Fibroblast of lung (primary cell): ENCODE measurements around the gene PACS2.

Source experiments
- EZH2 ChIP-seq: IDR thresholded peaks from 2 replicates; pipeline ENCODE4 v1.5.1; 2012; ENCODE audit warnings: low read length, control low read depth, mild to moderate bottlenecking; ENCODE audit errors: missing control alignments
- TF ChIP-seq, protein P1 (sequence below), 2 donors: IDR thresholded peaks in 1 of 2; conservative IDR thresholded peaks in 1 of 2; 1 replicate in 1 of 2; 2 replicates in 1 of 2; pipeline ENCODE4 v1.5.1; 2011 to 2012; ENCODE audit warnings: low read length in 2 of 2, control low read depth in 1 of 2, inconsistent platforms in 1 of 2, low read depth in 1 of 2, mild to moderate bottlenecking in 1 of 2

- TF ChIP-seq, protein P1, sequence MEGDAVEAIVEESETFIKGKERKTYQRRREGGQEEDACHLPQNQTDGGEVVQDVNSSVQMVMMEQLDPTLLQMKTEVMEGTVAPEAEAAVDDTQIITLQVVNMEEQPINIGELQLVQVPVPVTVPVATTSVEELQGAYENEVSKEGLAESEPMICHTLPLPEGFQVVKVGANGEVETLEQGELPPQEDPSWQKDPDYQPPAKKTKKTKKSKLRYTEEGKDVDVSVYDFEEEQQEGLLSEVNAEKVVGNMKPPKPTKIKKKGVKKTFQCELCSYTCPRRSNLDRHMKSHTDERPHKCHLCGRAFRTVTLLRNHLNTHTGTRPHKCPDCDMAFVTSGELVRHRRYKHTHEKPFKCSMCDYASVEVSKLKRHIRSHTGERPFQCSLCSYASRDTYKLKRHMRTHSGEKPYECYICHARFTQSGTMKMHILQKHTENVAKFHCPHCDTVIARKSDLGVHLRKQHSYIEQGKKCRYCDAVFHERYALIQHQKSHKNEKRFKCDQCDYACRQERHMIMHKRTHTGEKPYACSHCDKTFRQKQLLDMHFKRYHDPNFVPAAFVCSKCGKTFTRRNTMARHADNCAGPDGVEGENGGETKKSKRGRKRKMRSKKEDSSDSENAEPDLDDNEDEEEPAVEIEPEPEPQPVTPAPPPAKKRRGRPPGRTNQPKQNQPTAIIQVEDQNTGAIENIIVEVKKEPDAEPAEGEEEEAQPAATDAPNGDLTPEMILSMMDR (conservative IDR thresholded peaks at IDR 0.05 in 1 of 2, IDR thresholded peaks at IDR 0.05 in 1 of 2; ENCODE audit: low read depth in 1 of 2, low read length in 2 of 2): no peak
- no peak for TF ChIP-seq EZH2
Observed at GRCh38 chr14:105358140-105358846, 43.7 kb downstream of the PACS2 start.
